ENCODE results near the gene NRXN3.

The NRXN3 gene

GRCh38 chr14:79043194-79043889 lies 873.2 kb downstream of the NRXN3 start:
- no peaks in the 10 kb centered on the region for H3K4me1 Mint-ChIP-seq
- H3K27me3 Mint-ChIP-seq, result no peaks in the 10 kb centered on the region
- H3K9me3 Mint-ChIP-seq, result peaks cover 19% of the 10 kb centered on the region
- no peak overlapping the region for H3K4me3 Mint-ChIP-seq
- H3K36me3 Mint-ChIP-seq, result no peaks in the 10 kb centered on the region
- no peak overlapping the region for H3K27ac Mint-ChIP-seq

- Mint-ChIP-seq H3K27ac (no peak overlapping the region), H3K4me3 (no peak overlapping the region), H3K9me3 (peaks cover 9% of the 10 kb centered on the region), H3K27me3 (no peaks in the 10 kb centered on the region), H3K36me3 (no peaks in the 10 kb centered on the region), H3K4me1 (no peaks in the 10 kb centered on the region)
Observed at GRCh38 chr14:79044894-79045624, 874.9 kb downstream of the NRXN3 start.

DNA sequence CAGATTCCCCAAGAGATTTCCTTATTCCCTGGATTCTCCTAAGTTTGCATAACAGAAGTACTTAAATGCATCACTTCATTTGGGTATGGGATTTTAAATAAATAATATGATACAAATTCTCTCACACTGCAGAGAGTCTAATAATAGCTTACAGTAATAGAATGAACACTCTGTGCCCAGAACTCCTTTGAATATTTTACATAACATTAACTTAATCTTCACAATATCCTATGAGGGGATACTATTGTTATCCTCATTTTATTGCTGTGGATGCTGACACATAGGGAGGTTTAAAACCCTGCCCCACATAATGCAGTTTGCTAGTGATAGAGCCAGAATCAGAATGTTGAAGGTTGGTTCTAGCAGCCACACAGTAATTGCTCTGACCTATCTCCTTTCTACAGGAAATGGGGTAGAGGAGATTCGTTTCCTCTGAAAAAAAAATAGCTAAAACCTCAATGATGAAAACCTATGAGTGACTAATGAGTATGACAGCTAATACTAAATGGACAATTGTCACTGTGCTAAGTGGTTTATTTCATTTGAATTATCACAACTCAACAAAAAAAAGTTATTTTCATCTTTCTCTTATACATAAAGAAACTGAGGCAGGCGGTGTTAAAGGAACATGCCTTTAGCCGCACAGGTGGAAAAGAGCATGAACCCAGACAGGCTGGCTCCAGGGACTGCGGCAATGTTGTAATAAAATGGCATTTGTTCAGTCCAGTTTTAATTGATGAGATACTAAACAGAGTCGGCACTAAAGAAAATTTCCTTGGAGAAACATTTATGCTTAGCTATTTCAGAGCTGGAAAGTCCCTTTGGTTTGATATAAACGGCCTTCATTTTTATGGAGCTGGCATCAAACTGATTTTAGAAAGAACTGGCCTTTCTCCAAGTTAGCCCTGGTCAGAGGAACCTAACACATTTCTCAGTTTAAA lies 880.9 kb downstream of the NRXN3 start:
- Mint-ChIP-seq H3K36me3 (no peaks in the 10 kb centered on the region), H3K4me1 (no peaks in the 10 kb centered on the region), H3K4me3 (no peak overlapping the region), H3K27ac (no peak overlapping the region), H3K9me3 (no peaks in the 10 kb centered on the region), H3K27me3 (no peaks in the 10 kb centered on the region)

GRCh38 chr14:79051742-79052141 lies 881.6 kb downstream of the NRXN3 start:
- no peak overlapping the region for H3K4me3 Mint-ChIP-seq
- H3K4me1 Mint-ChIP-seq, result no peaks in the 10 kb centered on the region
- H3K27ac Mint-ChIP-seq, result no peak overlapping the region
- H3K36me3 Mint-ChIP-seq, result no peaks in the 10 kb centered on the region
- H3K9me3 Mint-ChIP-seq, result peaks cover under 1% of the 10 kb centered on the region
- no peaks in the 10 kb centered on the region for H3K27me3 Mint-ChIP-seq

DNA sequence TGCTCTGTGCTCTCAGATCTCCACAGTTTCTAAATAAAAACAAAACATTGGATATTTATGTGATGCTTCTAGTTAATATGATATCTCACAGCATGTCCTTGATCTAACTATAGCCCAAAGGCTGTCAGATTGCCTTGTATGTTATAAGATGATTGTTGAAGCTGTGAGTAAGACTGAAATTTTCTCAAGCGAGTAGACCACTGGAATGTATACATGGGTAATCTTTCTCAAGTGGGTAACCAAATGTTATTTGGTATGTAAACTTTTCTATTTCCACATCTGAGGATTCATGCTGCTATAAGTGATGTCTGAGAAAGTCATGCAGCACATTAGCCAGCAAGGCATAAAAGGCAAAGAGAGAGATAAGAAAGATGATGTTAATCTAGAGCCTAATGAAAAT lies 886.7 kb downstream of the NRXN3 start:
- no peak overlapping the region for H3K27ac Mint-ChIP-seq

GRCh38 chr14:79057333-79057732 lies 887.2 kb downstream of the NRXN3 start:
- H3K9me3 Mint-ChIP-seq, result peaks cover 15% of the 10 kb centered on the region
- H3K4me1 Mint-ChIP-seq, result no peaks in the 10 kb centered on the region
- no peak overlapping the region for H3K4me3 Mint-ChIP-seq
- H3K27me3 Mint-ChIP-seq, result no peaks in the 10 kb centered on the region
- H3K27ac Mint-ChIP-seq, result no peak overlapping the region
- no peaks in the 10 kb centered on the region for H3K36me3 Mint-ChIP-seq

More for the DNA sequence above, 886.7 kb downstream of the NRXN3 start:
- no peaks in the 10 kb centered on the region for H3K27me3 Mint-ChIP-seq
- no peaks in the 10 kb centered on the region for H3K4me1 Mint-ChIP-seq
- peaks cover 15% of the 10 kb centered on the region for H3K9me3 Mint-ChIP-seq
- no peaks in the 10 kb centered on the region for H3K36me3 Mint-ChIP-seq
- no peak overlapping the region for H3K4me3 Mint-ChIP-seq

- H3K27me3 Mint-ChIP-seq, result peaks cover 1% of the 10 kb centered on the region
- no peaks in the 10 kb centered on the region for H3K36me3 Mint-ChIP-seq
- peaks cover 10% of the 10 kb centered on the region for H3K9me3 Mint-ChIP-seq
- H3K4me1 Mint-ChIP-seq, result no peaks in the 10 kb centered on the region
- H3K27ac Mint-ChIP-seq, result no peak overlapping the region
- H3K4me3 Mint-ChIP-seq, result no peak overlapping the region
Observed at GRCh38 chr14:79062226-79062625, 892.1 kb downstream of the NRXN3 start.

DNA sequence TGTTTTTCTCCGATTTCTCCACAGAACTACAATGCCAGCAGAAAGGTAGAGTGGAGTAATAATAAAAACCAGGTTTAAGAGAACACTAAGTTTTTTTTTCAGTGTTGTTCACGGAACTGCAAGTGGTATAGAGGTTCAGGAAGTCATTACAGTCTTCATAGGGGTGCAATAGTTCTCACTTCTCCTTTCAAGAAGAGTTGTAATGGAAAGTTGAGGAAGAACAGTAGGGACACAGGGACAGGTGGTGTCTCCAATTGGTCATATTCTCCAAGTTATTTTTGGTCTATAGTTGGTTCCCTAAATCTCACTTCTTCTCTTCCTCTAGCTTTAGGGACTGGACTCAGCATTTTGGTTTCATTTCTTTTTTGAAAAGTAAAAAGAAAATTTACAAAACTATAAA lies 894.0 kb downstream of the NRXN3 start:
- H3K27me3 Mint-ChIP-seq, result peaks cover 1% of the 10 kb centered on the region
- H3K36me3 Mint-ChIP-seq, result no peaks in the 10 kb centered on the region
- H3K4me1 Mint-ChIP-seq, result no peaks in the 10 kb centered on the region
- no peak overlapping the region for H3K4me3 Mint-ChIP-seq
- H3K9me3 Mint-ChIP-seq, result no peaks in the 10 kb centered on the region
- no peak overlapping the region for H3K27ac Mint-ChIP-seq

DNA sequence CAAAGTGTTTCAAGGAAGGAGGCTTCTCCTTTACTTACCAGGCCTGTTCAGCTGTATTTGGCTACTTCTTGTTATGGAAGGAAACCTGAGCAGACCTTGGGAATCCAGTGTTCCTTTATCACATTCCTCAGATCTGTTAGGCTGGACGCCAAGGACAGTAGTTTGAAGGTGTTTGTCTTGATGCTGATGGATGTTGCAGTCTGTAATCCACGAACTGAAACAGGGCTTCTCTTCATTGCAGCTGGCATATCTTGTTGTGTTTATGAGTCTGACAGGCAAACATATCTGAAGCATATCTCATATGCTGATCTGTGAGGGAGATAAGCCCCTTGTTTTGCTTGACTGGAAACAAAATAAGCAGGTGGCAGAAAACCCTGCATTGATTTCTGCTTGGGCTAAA lies 904.3 kb downstream of the NRXN3 start:
- H3K27ac Mint-ChIP-seq, result no peak overlapping the region
- no peaks in the 10 kb centered on the region for H3K9me3 Mint-ChIP-seq
- H3K4me3 Mint-ChIP-seq, result no peak overlapping the region
- H3K36me3 Mint-ChIP-seq, result no peaks in the 10 kb centered on the region
- no peaks in the 10 kb centered on the region for H3K27me3 Mint-ChIP-seq
- H3K4me1 Mint-ChIP-seq, result no peaks in the 10 kb centered on the region

GRCh38 chr14:79076428-79076827 lies 906.3 kb downstream of the NRXN3 start:
- Mint-ChIP-seq H3K27me3 (peaks cover 1% of the 10 kb centered on the region), H3K4me3 (no peak overlapping the region), H3K4me1 (no peaks in the 10 kb centered on the region), H3K36me3 (no peaks in the 10 kb centered on the region), H3K27ac (no peak overlapping the region), H3K9me3 (no peaks in the 10 kb centered on the region)

DNA sequence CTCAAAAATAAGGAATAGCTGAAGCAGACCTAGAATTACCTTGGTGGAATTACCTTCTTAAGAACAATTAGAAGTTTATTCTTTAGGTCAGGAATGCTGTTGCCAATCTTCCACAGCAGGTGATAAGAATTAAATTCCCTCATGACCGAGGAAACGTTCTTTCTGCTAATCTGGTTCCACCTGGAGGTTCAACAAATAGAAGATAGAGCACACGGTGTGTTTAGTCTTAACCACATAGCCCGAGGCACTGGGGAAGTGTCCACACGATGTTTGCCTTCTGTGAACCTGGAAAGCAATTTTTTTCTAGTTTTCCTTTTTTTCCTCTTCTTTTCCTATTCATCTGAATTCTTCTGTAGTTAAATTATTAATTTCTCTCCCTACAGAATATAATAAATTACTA lies 906.9 kb downstream of the NRXN3 start:
- Mint-ChIP-seq H3K4me1 (no peaks in the 10 kb centered on the region), H3K9me3 (no peaks in the 10 kb centered on the region), H3K4me3 (no peak overlapping the region), H3K27ac (no peak overlapping the region), H3K36me3 (no peaks in the 10 kb centered on the region), H3K27me3 (peaks cover 1% of the 10 kb centered on the region)

- Mint-ChIP-seq H3K4me3 (no peak overlapping the region), H3K36me3 (no peaks in the 10 kb centered on the region), H3K27me3 (peaks cover 1% of the 10 kb centered on the region), H3K27ac (no peak overlapping the region), H3K4me1 (no peaks in the 10 kb centered on the region), H3K9me3 (peaks cover 6% of the 10 kb centered on the region)
Observed at GRCh38 chr14:79080040-79080439, 909.9 kb downstream of the NRXN3 start.

DNA sequence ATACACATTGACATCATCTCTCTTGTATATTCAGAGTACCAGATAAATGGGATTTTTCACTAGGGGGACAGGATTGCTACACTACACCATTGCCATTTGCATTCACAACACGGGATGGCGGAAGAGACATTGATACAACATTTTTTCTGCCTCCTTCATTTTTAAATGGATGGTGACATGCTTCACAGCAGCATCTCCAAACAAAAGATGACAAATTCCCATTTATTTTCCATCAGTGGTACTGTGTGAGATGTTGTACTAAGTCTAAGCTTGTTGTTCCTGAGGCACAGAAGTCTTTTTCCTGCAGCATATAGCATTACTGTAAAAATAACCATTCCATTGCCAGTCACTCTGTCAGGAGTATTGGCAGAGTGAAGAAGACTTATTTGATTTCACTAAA lies 912.7 kb downstream of the NRXN3 start:
- Mint-ChIP-seq H3K27me3 (peaks cover 1% of the 10 kb centered on the region), H3K4me1 (no peaks in the 10 kb centered on the region), H3K36me3 (no peaks in the 10 kb centered on the region), H3K4me3 (no peak overlapping the region), H3K27ac (no peak overlapping the region), H3K9me3 (peaks cover 6% of the 10 kb centered on the region)

GRCh38 chr14:79083356-79083755 lies 913.2 kb downstream of the NRXN3 start:
- Mint-ChIP-seq H3K27me3 (peaks cover 1% of the 10 kb centered on the region), H3K36me3 (no peaks in the 10 kb centered on the region), H3K4me3 (no peak overlapping the region), H3K27ac (no peak overlapping the region), H3K9me3 (peaks cover 6% of the 10 kb centered on the region), H3K4me1 (no peaks in the 10 kb centered on the region)

DNA sequence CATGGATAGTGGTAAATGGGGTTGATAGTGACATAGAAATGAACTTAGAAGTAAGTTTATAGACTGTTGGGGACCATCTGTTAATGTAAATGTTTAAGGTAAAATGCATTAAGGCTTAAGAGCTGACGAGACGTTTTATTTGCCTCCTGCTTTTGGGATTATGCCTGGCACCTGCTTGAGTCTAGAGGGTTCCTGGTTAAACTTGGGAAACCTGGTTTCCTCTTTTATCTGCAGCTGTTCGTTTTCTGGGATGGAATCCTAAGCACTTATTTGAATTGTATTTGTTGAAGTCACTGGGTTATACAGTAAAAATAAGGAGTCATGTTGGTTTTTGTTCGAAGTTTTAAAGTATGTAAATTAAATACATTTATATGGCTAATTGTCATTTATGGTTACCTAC lies 914.7 kb downstream of the NRXN3 start:
- no peaks in the 10 kb centered on the region for H3K4me1 Mint-ChIP-seq
- H3K9me3 Mint-ChIP-seq, result peaks cover 6% of the 10 kb centered on the region
- H3K27me3 Mint-ChIP-seq, result peaks cover 1% of the 10 kb centered on the region
- H3K27ac Mint-ChIP-seq, result no peak overlapping the region
- H3K4me3 Mint-ChIP-seq, result no peak overlapping the region
- H3K36me3 Mint-ChIP-seq, result no peaks in the 10 kb centered on the region

GRCh38 chr14:79089576-79089975 lies 919.4 kb downstream of the NRXN3 start:
- Mint-ChIP-seq H3K4me3 (no peak overlapping the region), H3K27me3 (no peaks in the 10 kb centered on the region), H3K27ac (no peak overlapping the region), H3K36me3 (no peaks in the 10 kb centered on the region), H3K9me3 (no peaks in the 10 kb centered on the region), H3K4me1 (no peaks in the 10 kb centered on the region)

Measured in activated naive CD4-positive, alpha-beta T cell treated with anti-CD3 and anti-CD28 coated beads, Interleukin-2, amount 50 U/mL, for 24 hours (primary cell).